ELR (cell line): ENCODE results near the gene HOXB3.

Experiments
- DNase-seq: peaks from one replicate; pipeline ENCODE4 v3.0.0-alpha.2; 2015; ENCODE audit warnings: low read depth

Gene HOXB3

DNA sequence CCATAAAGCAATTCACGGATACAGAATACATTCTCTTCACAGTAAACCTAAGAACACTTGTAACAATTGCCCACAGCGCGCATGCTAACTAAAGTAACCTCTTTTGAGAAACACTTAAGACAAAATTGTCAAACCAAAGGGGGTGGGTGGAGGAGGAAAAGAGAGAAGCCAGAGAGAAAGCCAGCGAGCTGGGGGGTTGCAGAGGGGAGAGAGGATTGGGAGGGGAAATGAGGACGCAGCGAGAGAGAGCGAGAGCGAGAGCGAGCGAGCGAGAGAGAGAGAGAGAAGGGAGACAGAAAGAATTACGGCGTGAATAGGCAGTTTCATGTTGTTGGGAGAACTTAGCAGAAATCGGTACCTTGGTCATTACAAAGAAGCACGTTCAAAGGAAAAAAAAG, 22.4 kb upstream of the HOXB3 start:
- DNase-seq: no peak

DNA sequence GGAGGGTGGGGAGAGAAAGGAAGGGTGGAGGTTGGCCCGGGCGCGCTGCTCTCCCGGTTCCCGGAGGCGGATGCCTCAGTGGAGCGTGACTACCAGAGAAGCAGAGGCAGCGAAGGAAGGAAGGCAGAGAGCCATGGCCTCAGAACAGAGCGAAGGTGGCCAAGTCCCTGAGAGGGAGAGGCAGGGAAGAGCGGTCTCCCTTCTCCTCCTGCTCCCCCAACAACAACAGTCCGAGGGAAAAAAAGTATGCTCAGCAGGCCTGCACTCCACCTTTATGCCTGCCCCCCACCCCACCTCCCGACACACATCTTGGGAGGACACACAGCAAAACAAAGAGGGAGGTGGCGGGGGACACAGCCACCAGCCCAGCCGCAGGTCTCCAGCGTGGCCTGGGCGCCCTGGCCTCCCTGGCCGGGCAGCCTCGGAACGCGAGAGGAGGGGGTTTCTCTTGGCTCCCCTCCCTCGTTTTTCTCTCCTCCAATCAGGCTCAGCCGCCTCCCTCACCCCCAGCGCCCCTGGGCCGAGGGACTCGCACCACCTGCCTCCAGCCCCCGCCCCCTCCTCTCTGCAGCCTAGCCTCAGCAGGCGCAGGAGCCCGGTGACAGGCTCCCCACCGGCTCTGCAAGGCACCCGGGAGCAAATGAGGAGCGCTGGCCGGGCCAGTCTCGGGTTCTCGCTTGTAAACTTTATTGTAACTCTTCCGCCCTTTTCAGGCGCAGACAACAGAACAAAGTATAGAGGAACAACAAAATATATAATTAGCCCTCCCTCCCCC, 21.8 kb upstream of the HOXB3 start:
- no peak for DNase-seq

DNA sequence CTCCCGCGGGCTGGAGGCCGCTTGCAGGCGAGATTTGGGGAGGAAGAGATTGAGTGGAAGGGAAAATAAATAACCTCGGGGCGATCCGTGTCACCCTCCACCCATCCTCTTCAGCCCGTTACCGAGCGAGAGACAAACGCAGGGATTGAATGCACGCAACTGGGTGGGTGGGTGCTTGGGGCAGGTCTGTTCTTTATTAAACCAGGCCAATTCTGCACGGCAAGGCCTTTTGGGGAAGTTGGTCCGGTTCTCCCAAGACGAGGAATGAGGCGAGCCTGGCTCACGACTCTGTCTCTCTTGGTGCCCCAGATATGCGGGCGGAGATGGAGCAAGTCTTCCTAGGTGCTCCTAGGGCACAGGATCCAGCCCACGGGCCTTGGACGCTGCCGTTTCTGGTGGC, 21.2 kb upstream of the HOXB3 start:
- DNase-seq: no peak

DNA sequence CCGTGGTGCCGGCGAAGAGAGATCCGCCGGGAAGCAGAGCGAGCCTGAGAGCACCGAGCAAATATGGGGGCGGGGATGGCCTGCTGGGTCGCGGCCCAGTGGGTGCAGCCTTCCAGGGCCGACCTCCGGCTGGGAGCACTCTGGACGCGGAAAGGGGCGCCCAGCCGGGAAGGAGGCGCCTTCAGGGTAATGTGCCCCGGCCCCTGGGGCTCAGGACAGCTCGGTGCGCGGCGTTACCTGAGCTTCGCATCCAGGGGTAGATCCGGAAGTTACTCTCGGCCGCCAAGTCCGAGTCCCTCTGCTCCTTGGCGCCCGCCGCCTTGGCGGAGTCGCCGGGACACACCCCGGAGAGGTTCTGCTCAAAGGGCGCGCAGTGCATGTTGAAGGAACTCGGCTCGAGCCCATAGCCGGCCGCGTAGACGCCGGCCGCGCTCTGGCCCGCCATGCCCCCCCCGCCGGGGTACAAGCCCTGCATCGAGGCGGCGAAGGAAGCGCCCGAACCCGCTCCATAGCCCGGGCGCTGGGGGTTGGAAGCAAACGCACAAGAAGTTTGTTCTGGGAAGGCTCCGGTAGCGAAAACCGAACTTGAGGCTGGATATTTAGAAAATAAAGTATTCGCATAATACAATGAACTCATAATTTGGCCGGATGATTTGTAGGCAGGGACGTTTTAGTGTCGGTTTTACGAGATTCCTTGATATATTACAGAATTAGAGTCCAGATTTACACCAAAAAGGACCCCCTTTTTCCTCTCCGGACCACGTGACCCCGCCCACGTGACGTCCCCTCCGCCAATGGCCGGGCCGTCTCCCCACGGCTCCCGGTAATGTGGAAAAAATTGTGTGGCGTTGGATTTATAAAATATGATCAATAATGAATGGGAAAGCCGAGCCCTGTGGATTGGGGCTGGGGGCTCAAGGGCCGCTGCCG, 20.5 kb upstream of the HOXB3 start, which contains the start of gene HOXB7:
Gene HOXB7, minus strand, starts transcription at position 736 of the 930 bp plus-strand sequence. Its CDS starts 99 bp downstream, at position 637.
- peak; percentile 45 for DNase-seq

DNA sequence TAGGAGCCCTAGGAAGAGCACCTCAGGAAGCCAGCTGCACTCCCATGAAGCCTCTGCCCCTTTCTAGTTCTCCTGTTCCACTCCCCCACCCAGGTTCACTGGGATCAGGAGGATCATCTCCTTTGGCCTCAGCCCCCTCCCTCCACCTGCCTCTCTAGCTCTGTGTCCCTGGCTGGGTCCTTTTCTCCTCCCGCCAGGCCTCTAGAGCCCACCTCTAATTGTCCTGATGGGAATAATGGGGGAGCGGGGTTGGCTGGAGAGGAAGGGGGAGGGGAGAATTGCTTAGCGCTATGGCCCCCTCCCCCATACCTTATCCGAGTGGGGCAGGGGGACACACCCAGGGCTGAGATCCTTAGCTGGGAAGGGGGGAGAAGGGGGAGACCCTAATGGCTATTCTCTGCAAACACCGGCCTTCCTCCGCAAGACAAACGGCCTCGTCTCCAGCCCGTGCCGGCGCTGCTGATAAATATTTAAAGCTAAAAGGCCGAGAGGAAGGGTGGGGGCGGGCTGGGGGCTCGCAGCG, 19.8 kb upstream of the HOXB3 start:
- no peak for DNase-seq

DNA sequence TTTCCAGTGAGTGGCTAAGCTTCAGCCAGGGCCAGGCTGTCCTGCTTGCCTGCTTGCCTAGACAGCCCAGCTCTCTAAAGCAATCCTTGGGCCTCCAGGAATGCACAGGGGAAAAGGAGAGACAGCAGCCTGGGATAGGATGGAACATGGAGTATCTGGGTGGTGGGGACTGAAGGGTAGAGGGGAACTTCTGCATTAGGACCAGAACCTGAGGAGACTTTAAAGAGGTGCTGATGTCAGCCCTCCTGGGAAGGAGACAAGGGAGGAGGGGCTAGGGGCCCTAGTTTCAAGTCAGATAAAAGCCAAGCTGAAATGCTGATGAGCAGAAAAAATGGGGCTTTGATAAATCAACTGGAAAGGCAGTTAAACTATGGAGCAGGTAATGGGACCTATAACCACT, 19.0 kb upstream of the HOXB3 start:
- no peak for DNase-seq

DNA sequence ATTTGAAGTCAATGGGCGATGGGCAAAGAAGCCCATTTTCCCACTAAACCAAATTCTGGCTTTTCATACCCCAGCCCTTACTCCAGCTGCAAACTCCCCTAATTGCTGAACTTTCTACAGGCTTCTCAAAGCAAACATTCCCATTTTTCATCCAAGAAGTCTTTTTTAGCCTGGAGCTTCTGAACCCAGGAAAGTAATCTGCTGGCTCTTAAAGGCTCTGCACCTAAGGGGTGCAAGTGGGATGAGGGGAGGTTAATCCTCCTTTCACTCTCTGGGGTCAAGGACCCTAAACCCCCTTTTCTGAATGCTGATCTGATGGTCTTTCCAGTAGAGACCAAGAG, 18.4 kb upstream of the HOXB3 start:
- DNase-seq: no peak

DNA sequence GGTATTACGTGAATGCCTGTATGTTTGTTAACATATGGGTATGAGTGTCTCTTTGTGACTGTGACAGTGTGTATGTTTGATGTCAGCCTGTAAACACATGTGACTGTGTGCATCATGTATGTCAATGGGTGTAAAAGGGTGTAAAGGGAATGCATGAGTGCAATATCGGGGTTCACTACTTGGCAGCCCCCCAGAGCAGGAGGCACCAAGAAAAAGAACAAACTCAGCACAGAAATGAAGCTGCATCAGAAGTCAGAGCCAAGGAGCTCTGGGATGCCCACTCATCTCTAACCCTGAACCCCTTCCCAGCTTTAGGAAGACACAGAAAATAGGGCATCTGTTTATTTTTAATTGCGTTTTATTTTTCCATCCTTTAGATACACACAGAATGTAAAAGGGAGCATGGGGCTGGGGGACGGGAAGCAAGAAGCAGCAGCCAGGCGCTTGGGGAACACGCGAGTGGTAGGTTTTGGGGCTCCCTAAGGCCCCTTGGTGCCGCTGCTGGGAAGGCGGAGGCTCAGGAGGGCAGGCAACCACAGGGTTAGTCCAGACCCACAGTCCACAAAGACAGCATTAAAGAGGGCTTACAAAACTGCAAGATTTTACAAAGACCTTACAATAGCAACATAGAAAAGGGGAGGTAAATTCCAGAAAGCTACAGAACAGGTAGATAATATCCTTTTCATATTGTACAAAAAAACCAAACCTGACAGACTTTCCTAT, 17.0 kb upstream of the HOXB3 start:
- no peak for DNase-seq

DNA sequence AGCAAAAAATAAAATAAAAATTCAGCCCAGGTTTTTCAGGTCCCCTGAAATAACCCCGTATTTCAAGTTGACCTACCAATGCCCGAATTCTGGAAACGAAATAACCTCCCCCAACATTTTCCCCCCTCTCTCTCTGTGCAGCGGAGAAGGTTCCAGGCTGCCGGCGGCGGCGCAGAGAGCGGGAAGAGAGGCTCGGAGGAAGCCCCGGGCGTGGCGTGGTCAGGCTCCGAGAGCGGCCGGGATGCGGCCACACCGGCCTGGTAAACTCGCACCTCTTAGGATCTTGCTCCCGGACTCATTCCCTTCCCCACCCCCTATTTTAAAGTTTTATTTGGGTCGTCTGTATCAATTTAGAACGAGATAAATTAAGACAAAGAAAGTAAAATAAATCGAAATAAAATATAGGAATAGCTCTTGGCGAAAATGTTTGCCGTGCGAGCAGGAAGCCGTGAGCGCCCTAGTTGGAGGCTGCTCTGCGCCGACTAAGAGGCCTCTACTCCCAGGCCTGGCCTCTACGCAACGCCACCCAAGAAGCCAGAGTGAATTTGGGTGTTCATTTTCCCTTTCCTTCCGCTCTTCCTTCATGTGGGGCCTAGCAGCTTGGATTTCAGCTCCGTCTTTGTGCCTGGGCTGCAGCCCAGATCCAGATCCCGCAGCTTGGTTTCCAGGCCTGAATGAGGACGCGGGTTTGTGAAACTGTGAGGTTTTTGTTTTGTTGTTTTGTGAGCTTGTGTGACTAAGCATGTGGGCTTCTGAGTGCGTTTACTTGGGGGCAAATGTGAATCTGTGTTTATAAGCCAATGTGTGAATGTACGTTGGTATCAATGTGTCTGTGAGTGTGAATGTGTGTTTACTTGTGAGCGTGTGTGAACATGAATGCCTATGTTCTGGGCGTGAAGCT, 16.2 kb upstream of the HOXB3 start:
- no peak for DNase-seq

DNA sequence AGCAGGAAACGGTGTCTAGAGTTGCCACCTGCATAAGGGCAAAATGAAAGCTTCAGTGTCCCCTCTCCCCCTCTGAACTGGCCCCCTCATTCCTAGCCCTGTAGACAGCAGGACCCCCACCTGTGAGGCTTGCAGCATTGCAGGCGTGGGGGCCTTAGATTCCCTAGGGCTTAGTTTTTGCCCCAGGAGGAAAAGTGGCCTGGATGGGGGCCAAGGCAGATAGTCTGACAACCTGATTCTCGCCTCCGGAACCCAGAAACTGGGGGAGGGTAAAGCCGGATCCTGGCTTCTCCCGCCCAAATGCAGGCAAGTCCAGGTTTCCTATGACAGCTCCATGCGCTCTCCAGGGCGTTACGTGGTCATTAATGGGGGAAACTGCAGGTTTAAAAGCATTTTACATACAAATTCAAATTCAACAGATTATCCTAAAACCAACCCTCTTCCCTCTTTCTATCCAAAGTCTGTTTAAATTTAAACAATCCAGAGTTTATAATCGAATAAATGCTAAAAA, 15.4 kb upstream of the HOXB3 start:
- DNase-seq: no peak

DNA sequence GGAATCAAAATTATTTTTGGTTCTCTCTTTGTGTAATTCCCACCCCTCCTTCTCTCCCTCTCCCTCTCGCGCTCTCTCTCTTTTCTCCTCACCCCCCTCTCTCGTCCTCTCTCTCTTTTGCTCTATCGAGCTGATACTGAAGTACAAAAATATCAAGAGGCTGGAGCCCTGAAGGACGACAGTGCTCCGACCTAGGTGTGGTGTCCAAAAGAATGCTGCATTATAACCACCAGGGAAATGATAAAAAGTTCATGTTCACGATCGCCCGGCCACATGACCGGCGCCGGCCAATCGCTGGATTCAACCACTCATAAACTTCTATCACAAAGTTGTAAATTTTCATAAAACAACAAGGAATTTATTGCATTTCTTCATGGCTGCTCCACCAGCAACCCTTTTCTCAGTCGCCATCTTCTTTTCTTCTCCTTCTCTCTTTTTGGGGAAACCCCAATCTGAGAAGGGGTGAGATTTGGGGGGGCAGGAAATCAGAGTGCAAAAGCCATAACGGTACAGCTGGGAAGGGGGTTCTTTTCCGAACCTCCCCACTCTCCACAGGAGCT, 14.8 kb upstream of the HOXB3 start, which contains the start of gene HOXB6:
Gene HOXB6, minus strand, starts transcription at position 217 of the 560 bp plus-strand sequence. CDS start 6,836 bp downstream, outside the sequence.
- no peak for DNase-seq

DNA sequence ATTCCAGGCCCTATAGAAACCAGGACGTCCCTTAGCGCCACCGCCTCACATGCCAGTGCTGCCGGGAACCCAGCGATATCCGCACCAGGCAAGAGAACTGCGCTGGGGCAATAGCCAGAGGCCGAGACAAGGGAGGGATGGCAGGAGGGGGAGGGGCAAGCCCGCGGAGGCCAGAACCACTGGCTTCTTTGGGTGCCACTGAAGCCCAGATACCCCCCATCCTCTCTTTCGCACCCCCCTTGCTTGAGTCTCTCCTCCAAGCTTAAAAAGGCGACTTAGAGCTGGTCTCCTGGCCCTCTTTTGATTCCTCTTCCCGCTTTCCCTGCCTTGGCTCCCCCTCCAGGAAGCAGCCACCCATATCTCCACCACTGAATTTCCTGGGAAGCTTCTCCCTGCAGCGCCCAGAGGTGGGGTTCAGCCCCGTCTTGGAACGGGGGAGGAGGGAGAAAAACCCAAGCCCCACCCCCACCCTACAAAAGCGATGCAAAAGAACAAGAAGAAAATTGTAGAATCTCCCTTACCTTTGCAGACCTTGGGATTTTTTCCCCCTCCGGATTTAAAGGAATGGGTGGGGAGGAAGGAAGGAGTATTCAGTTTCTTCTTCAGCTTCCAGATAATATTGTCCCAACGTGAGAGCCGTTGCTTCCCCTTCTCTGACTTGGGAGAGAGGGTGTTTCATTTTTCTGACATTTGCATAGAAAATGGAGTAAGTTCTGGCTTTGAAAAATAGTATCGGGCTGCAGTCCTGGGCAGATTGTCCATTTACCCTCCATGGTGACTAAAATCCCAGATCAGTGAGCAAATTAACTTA, 14.1 kb upstream of the HOXB3 start:
- no peak for DNase-seq

DNA sequence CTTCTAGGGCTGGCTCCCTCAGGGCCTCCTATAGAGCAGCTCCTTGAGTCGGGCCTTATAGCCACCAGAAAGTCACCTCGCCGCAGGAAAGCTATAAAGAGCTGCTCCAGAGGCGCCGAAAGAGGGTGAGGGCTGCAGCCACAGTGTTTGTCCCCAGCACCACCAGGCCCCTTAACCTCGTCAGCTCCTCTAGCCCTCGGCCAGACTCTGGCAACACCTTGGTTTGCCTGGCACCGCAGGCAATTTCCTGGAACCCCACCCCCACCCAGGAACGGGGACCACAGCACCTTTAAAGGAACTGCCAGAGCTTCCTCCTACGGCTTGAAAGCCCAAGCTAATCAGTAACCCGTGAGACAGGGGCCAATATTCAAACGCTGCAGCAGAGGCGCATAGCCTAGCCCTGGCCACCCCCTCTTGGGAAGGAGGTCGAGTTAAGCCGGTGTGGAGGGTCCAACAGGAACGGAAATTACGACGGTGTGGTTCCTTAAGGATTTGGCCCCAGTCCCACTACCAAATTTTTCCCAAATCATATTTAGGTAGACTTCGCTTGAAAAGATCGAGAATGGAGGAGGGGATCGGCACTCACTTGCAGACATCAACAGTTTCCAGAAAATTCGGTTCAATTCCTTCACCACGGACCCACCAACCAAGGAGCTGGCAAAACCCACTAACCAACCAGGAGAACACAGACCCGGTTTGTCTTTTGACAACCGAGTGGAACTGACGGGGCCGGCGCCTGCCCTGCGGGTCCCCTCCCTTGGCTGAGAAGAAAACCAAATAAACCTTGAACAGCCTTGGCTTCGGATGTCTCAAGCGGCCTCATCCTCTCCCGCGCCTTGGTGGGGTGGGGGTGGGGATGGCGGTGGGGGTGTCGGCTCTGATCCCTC, 11.7 kb upstream of the HOXB3 start:
- no peak for DNase-seq

DNA sequence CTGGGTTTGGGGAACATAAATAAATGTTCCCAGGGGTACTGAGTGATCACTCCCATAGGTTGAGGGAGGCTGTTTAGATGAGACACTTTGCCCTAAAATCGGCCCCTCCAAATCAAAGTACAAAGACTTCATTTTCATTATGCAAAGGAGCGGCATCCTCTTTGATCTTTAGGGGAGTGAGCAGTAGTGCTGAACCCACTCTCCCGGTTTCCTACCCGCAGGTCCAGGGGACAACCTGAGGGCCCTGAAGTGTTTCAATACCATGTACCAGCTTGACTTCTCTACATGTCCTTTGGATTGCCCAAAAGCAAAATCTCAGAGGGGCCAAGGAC, 11.1 kb upstream of the HOXB3 start:
- no peak for DNase-seq

DNA sequence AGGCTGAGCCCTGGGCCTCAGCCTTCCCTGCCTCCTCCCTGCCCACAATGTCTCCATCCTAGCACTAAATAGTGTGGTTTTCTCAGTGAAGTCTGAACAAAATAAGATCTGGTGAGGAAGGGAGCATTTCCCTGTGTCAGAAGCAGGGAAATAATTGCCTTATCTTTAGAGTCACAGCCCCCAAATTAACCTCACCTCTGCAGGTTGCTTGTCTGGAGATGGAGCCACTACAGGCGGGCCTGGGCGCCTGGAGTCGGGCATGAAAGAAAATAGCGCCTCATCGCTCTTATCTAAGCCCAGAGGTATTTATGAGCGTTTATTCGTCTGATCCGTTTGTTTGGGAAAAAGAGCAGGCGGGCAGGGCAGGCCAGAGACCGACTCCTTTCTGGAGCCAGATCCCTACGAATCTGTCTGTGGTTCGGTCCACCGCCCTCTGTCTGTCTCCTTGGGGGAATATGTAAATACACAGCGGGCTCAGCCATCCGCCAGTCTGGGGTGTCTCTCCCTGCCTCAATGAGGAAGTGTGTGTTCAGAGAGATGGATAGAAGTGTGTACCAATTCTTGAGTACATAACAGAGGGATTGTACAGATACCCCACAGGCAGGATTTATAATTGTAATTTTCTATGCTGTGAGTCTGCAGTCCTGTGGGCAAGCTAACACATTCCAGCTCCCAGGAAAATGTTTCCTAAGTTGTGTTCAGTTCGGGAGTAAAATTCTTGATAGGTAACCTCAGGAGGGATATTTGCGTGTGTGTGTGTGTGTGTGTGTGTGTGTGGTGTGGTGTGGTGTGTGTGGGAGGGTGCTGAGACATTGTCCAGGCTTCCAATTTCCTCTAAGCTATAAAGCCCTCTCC, 10.4 kb upstream of the HOXB3 start:
- no peak for DNase-seq

DNA sequence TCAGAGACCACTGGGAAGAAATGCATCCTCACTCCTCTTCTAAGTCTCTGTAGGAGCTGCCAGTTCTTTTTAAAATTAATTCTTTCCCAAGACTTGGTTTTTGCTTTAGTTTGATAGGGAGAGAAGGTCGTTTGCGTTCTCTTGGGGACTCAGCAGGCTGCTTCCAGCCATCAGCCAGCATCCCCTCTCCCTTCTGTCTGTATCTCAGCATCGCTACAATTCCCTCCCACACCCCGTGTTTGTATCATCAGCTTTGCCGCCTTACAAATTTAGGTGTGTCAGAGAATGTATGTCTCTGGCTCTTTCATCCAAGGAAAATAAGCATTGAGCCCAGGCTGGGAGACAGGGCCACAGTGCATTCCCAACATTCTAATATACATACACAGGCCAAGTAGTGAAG, 9.3 kb upstream of the HOXB3 start:
- DNase-seq: no peak

DNA sequence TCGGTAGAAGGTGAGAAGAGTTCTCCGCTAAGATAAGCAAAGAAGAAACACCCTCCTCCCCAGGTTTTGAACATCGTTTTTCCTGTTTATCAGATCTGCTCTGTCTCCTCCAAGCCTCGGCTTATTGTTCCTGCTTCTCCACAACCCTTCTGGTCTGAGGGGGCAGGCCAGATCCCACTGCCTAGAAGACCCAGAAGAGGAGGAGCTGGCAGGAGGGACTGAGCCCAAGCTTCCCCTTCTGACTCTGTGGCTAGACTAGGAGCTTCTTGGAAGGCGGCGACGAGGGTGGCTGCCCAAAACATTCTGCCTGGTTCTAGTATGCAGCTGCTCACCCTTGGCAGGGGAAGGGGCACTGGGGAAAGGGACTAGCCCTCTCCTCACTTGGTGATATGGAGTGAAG, 8.7 kb upstream of the HOXB3 start:
- DNase-seq: no peak
